GM19238 (cell line): Measurements from ENCODE around the gene DLX1.

Source experiments
- DNase-seq: peaks from one replicate; pipeline ENCODE4 v3.0.0; 2011; ENCODE audit warnings: low spot score; ENCODE audit not compliant: insufficient read length

The DLX1 gene

GRCh38 chr2:172096626-172097547 is 11.6 kb downstream of the DLX1 start:
- DNase-seq, result no peak

DNA sequence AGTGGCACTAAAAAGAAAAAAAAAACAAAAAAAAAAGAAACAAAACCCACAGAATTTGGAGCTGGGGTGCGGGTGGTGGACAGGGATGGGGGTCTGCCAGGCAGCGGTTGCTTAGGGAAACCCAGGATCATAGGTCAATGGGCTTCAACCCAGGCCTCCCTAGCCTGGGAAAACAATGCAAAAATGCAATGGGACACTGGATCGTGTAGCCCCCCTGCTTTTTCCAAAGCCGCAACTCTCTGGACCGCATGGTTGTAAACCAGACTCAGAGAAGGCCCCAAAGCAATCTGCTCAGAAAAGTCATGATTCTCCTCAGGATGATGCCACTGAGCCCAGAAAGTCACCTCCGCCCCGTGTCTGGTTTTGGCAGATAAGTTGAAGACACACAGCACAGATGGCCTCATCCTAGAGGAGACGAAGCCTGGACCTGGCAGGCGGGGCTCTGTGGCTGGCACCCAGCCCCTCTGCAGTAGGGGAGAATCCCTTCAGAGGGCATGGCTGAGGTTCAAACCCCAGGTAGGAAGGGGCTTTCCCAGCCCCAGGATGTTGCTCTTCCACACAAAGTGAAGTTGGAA is 12.3 kb downstream of the DLX1 start:
- DNase-seq, result no peak

- DNase-seq, result no peak
Observed at GRCh38 chr2:172098287-172098649, 13.0 kb downstream of the DLX1 start.

- DNase-seq, result no peak
Observed at GRCh38 chr2:172098650-172099471, 13.6 kb downstream of the DLX1 start.

- DNase-seq, result no peak
Observed at GRCh38 chr2:172099472-172100079, 14.3 kb downstream of the DLX1 start.

DNA sequence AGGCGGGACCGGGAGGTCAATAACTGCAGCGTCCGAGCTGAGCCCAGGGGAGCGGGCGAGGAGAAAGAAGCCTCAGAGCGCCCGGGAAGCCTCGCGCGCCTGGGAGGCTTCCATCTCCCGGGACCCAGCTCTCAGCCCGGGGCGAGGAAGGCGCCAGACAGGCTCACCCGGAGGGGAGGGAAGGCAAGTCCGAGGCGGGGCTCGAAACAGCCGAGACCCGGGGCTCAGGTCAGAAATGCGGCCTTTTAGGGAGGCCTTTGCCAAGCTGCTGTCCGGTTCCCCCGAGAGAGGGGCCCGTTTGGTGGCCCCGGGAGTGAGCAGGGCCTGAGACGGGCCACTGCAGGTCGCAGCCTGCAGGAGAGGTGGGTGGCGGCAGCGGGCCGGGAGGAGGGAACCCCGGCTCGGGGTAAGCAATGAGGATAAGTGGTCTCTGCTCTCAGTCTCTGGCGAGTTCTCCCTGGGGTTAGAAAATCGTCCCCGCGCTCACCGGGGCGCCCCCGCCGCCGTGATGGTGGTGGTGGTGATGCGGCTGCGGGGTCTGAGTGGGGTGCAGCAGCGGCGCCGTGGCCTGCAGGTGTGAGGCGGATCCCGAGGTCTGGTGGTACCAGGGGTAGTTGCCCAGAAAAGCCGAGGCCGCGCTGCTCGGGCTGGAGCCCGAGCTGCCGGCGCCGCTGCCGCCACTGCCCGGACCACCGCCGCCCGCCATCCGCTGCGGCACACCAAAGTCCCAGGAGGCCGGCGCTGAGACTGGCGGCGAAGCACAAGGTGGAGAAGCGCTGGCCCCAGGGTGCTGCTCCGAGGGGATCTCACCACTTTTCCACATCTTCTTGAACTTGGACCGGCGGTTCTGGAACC is 15.0 kb downstream of the DLX1 start:
- DNase-seq, result no peak

DNA sequence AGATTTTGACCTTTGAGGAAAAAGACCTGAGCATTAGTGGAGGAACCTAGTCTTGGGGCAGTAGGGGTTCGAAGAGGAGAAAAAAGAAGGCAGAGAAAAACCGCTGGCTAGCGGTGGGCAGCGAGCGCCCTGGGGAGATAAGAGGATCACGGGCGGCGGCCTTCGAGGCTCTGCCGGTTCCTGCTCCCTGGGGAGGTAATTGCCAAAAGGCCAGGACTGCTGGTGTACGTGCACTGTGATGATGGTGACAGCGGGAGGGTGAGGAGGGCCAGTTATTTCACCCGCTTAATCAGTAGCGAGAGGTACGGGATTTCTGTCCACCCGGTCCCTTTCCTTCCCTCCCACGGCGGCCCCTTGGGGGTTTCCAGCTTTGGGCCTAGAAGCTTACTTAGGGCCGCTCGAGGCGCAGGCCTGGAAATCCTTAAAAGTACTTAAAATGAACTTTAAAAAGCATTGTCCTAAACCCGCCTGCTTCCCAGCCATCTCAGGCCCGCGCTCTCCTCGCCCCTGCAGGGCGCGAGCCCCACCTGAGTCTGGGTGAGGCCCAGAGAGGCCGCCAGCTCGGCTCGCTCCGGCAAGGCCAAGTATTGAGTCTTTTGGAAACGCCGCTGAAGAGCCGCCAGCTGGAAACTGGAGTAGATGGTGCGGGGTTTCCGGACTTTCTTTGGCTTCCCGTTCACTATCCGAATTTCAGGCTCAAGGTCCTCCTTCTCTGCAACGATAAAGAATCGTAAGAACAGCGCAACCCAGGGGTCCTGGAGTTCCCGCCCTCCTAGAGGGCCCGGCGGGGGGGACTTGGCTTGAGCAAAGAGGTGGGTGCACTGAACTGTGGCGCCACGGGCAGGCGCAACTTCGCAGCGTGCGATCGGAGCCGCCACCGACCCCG is 15.9 kb downstream of the DLX1 start:
- no peak for DNase-seq

DNA sequence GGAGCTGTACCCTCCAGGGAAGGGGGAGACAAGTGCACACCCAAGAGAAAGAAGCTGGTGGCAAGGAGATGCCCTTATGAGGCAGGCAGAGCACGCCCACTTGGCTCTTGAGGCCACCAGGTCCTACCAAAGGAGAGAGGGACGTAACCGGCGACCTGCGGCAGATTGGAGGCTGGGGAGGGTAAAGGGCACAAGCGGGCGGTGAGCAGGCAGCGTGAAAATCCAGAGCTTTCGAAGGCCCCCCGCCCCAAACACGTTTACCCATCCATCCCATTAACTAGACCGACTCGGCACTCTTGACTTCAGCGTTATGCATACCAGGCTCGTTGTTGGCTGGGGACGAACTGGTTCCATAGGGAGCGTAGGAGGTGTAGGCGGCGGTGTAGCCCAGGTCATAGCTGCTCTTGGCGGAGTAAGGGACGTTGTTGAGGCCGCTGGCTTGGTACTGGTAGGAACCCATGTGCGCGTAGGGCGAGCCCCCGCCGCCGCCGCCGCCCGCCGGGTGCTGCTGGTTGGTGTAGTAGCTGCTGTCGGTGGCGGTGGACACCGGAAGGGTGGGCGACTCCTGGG is 16.6 kb downstream of the DLX1 start:
- no peak for DNase-seq

DNA sequence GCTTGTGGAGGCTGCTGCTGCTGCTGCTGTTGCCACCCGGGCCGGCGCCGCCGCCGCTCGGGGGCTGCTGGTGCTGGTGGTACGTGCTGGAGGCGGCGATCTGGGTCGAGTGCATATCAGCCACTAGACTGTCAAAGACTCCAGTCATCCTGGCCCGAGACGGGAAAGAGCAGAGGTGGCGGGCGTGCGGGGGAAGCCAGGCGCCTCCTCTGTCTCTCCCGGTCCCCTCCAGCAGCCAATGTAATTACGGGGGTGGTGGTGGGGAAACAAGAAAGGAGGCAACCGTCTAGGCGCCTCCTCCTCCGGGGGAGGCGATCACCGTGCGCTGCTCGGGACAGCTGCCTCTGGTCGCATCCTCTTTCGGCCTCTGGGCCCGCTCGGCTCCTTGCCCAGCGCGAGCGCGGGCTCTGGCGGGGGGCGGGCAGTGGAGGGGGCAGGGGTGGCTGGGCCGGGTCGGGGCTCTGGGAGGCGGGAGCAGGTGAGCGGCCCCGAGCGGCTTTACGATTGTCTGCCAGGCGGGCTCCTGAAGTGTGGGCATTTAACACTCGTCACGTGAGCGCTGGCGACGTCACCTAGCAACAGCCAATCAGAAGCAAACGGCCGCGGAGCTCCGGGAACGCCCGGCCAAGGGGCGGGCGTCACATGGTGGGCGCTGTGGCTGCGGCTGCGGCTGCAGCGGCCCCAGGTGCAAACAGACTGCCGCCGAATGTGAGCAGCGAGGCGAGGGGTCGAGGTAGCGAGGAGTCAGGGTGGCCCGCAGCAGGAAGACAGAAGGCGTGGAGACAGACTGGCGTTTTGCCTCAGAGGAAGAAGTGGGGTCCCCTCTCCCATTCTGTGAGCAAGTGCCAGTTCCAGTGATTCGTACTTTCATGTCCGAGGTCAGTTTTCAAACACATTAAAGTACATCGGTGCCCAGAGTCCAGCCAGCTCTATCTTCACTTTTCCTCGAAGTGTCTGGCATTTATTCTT is 17.4 kb downstream of the DLX1 start, which contains the start of gene DLX2:
DLX2 (minus strand) TSS at position 510 of the 969 bp plus-strand sequence; CDS start at position 148, 362 bp downstream.
- DNase-seq, result peak; percentile 83

- DNase-seq, result no peak
Observed at GRCh38 chr2:172103471-172104272, 18.4 kb downstream of the DLX1 start.

- DNase-seq, result no peak
Observed at GRCh38 chr2:172105471-172106107, 20.3 kb downstream of the DLX1 start.

DNA sequence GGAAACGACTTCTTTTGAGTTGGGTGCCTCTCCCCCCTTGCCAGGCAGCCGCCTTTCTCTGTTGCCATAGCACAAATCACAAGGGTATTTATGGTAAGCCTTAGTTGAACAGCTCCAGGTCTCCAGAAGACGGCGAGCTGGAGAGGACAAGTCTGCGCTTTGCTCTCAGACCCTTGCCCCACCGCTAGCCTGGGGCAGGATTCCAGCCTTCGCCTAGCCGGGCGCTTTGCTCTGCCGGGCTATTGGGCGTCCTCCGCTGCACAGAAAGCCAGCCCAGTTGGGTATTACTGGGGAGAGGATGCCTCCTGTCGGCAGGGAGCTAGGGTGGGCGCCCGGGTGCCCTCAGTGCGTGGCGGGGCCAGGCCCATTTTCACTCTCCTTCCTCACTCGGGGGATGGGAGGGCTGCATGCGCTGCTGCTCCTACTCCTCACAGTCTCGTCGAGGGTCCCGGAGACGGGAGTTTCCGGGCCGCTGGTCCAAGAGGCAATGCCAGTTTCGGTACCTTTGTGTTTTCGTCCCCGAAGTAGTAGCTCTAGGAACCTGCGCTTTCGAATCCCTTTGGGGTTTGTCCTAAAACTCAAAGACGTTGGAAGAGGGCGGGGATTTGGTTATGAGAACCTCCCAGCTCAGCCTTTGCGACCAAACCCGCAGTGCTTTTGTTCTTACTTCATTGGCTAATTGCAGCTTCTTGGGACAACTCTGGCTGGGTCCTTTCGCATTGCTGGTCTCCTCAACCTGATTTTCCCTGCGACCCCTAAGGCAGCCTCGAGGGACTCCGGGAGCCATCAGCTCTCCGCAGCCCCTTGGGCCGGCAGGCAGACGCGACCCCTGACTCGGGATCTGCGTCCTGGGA is 21.0 kb downstream of the DLX1 start:
- DNase-seq, result no peak

- DNase-seq, result no peak
Observed at GRCh38 chr2:172107690-172108586, 22.6 kb downstream of the DLX1 start.

DNA sequence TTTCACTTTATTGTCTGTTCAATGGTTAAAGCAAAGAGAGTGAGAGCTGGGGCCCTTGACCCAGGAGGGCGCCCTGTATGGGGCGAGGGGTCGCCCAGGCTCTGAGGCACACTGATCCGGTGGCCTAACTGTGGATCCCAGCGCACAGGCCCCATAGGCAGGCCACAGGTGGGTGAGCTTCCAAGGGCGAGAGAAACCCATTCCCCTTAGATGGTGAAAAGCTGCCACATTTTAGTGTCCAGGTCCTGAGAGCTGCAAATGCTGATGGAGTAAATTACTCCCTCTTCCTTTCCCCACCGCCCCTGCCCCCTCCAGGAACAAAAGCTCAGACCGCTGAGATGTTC is 23.3 kb downstream of the DLX1 start:
- no peak for DNase-seq
